GM18508 (cell line): ENCODE data around the gene KANSL1L.
"Not testable (repeated sequence)": the region's sequence is repeated elsewhere in the genome, so short reads cannot be mapped to it uniquely, and the experiment has no call there.

Source experiments
- ATAC-seq: cut with Tn5 transposase; IDR thresholded peaks from one replicate; pipeline ENCODE4 v1.9.1; 2021; ENCODE audit warnings: moderate number of reproducible peaks; ENCODE audit not compliant: insufficient read depth, unreplicated experiment

KANSL1L gene

GRCh38 chr2:210180477-210180876 lies 9.3 kb upstream of the KANSL1L start:
- no peak for ATAC-seq

- no peak for ATAC-seq
These were observed 8.3 kb upstream of the KANSL1L start for GRCh38 chr2:210179351-210179990.

- ATAC-seq: no peak
These were observed 6.6 kb upstream of the KANSL1L start for GRCh38 chr2:210177769-210178168.

GRCh38 chr2:210177115-210177514 lies 5.9 kb upstream of the KANSL1L start:
- ATAC-seq: not testable (repeated sequence)

GRCh38 chr2:210174086-210174485 lies 2.9 kb upstream of the KANSL1L start:
- ATAC-seq: no peak

- ATAC-seq: no peak
These were observed 988 bp upstream of the KANSL1L start for GRCh38 chr2:210172219-210172575.

GRCh38 chr2:210170446-210171303 lies 534 bp downstream of the KANSL1L start:
- peak; percentile 54 for ATAC-seq

- ATAC-seq: no peak
These were observed 1.1 kb downstream of the KANSL1L start for GRCh38 chr2:210170196-210170445.

GRCh38 chr2:210169516-210170195 lies 1.6 kb downstream of the KANSL1L start:
- ATAC-seq: peak; percentile 44

- ATAC-seq: no peak
These were observed 4.0 kb downstream of the KANSL1L start for GRCh38 chr2:210167227-210167626.

- no peak for ATAC-seq
These were observed 8.6 kb downstream of the KANSL1L start for GRCh38 chr2:210162466-210163124.

- ATAC-seq: no peak
These were observed 12.2 kb downstream of the KANSL1L start for GRCh38 chr2:210159059-210159458.

GRCh38 chr2:210158236-210158635 lies 13.0 kb downstream of the KANSL1L start:
- no peak for ATAC-seq

GRCh38 chr2:210157526-210157925 lies 13.7 kb downstream of the KANSL1L start:
- ATAC-seq: no peak

GRCh38 chr2:210147614-210148013 lies 23.6 kb downstream of the KANSL1L start:
- ATAC-seq: no peak

- no peak for ATAC-seq
These were observed 39.0 kb downstream of the KANSL1L start for GRCh38 chr2:210132239-210132638.

- ATAC-seq: no peak
These were observed 42.2 kb downstream of the KANSL1L start for GRCh38 chr2:210128961-210129360.

GRCh38 chr2:210113614-210114235 lies 57.5 kb downstream of the KANSL1L start:
- no peak for ATAC-seq

- ATAC-seq: no peak
These were observed 58.3 kb downstream of the KANSL1L start for GRCh38 chr2:210112871-210113270.

- ATAC-seq: no peak
These were observed 71.3 kb downstream of the KANSL1L start for GRCh38 chr2:210099940-210100339.

GRCh38 chr2:210094787-210095186 lies 76.4 kb downstream of the KANSL1L start:
- no peak for ATAC-seq
